Measurements from ENCODE around the gene CADM1.

GRCh38 chr11:115214644-115215234, 289.5 kb downstream of the CADM1 start:
- TF ChIP-seq POLR2A (IDR thresholded peaks at IDR 0.05) (no peak), CTCF (IDR thresholded peaks at IDR 0.05) (no peak)
